Stimulated activated CD8-positive, alpha-beta memory T cell treated with anti-CD3 and anti-CD28 coated beads, Interleukin-12 subunit alpha, Interleukin-12 subunit beta, amount 100 ng/mL, for 24 hours (primary cell): ENCODE measurements around the gene LDHB.
"Not testable (repeated sequence)": the region's sequence is repeated elsewhere in the genome, so short reads cannot be mapped to it uniquely, and the experiment has no call there.

Experiments
- DNase-seq: peaks from one replicate; pipeline ENCODE4 v3.0.0-alpha.2; 2020; ENCODE audit errors: extremely low read depth

LDHB gene

GRCh38 chr12:21657326-21658077 is at the start of gene LDHB:
LDHB (minus strand) TSS chr12:21657842; CDS start chr12:21654671, 3,171 bp downstream.
- peak; percentile 93 for DNase-seq

GRCh38 chr12:21704847-21705246 is 47.2 kb upstream of the LDHB start:
- no peak for DNase-seq

- DNase-seq: no peak
Measured at GRCh38 chr12:21699851-21700250, 42.2 kb upstream of the LDHB start.

- DNase-seq: no peak
Measured at GRCh38 chr12:21697904-21698630, 40.4 kb upstream of the LDHB start.

- DNase-seq: no peak
Measured at GRCh38 chr12:21696625-21697024, 39.0 kb upstream of the LDHB start.

- no peak for DNase-seq
Measured at GRCh38 chr12:21695986-21696385, 38.3 kb upstream of the LDHB start.

GRCh38 chr12:21694660-21695059 is 37.0 kb upstream of the LDHB start:
- no peak for DNase-seq

- no peak for DNase-seq
Measured at GRCh38 chr12:21691515-21691914, 33.9 kb upstream of the LDHB start.

- no peak for DNase-seq
Measured at GRCh38 chr12:21690704-21691368, 33.2 kb upstream of the LDHB start.

GRCh38 chr12:21683115-21683514 is 25.5 kb upstream of the LDHB start:
- no peak for DNase-seq

- no peak for DNase-seq
Measured at GRCh38 chr12:21678959-21679358, 21.3 kb upstream of the LDHB start.

- DNase-seq: no peak
Measured at GRCh38 chr12:21677622-21678277, 20.1 kb upstream of the LDHB start.

- no peak for DNase-seq
Measured at GRCh38 chr12:21677204-21677603, 19.6 kb upstream of the LDHB start.

- DNase-seq: no peak
Measured at GRCh38 chr12:21676776-21677175, 19.1 kb upstream of the LDHB start.

GRCh38 chr12:21675641-21676040 is 18.0 kb upstream of the LDHB start:
- no peak for DNase-seq

GRCh38 chr12:21675096-21675495 is 17.5 kb upstream of the LDHB start:
- DNase-seq: no peak

- DNase-seq: not testable (repeated sequence)
Measured at GRCh38 chr12:21673830-21674552, 16.3 kb upstream of the LDHB start.

GRCh38 chr12:21672146-21672545 is 14.5 kb upstream of the LDHB start:
- DNase-seq: no peak

- DNase-seq: no peak
Measured at GRCh38 chr12:21666722-21667121, 9.1 kb upstream of the LDHB start.

- DNase-seq: no peak
Measured at GRCh38 chr12:21665816-21666215, 8.2 kb upstream of the LDHB start.

- DNase-seq: no peak
Measured at GRCh38 chr12:21662122-21662792, 4.6 kb upstream of the LDHB start.
